ENCODE measurements around the gene ABCB8.

ABCB8 gene

DNA sequence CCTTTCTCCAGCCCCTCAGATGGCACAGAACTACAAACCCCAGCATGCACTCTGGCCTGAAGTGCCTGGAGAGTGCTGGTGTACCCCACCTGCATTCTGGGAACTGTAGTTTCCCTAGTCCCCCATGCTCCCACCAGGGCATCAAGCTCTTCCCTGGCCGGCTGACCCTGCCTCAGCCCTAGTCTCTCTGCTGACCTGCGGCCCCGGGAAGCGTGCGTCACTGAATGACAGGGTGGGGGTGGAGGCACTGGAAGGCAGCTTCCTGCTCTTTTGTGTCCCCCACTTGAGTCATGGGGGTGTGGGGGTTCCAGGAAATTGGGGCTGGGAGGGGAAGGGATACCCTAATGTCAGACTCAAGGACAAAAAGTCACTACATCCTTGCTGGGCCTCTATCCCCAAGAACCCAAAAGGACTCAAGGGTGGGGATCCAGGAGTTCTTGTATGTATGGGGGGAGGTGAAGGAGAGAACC lies 35.4 kb upstream of the ABCB8 start:
- Histone ChIP-seq H3K9me3 (no peaks in the 10 kb centered on the region), H3K4me3 (no peak overlapping the region), H3K27me3 (ENCODE audit: low read depth) (peaks cover 2% of the 10 kb centered on the region; the same call in 1 of the 2 replicates), H3K4me1 (no peaks in the 10 kb centered on the region), H3K36me3 (replicated peaks) (no peaks in the 10 kb centered on the region)
- peak in 1 of 2 experiments; percentile 59 for DNase-seq (ENCODE audit: low spot score in 2 of 2)
- in situ Hi-C loops (cut with MboI; ENCODE audit: low sequenced_read_pairs) = no loop called here

DNA sequence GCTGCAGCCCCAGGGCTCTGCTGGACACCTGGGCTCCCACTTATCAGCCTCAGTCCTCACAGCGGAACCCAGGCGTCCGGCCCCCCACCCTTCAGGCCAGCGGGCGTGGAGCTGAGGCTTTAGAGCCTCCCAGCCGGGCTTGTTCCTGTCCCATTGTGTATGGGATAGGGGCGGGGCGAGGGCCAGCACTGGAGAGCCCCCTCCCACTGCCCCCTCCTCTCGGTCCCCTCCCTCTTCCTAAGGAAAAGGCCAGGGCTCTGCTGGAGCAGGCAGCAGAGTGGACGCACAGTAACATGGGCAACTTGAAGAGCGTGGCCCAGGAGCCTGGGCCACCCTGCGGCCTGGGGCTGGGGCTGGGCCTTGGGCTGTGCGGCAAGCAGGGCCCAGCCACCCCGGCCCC lies 34.7 kb upstream of the ABCB8 start:
- no peaks in the 10 kb centered on the region for H3K27me3 ChIP-seq (ENCODE audit: low read depth)
- H3K4me1 ChIP-seq = no peaks in the 10 kb centered on the region
- DNase-seq (ENCODE audit: low spot score in 2 of 2) = no peak
- H3K36me3 ChIP-seq (replicated peaks) = no peaks in the 10 kb centered on the region
- H3K9me3 ChIP-seq = no peaks in the 10 kb centered on the region
- no peak overlapping the region for H3K4me3 ChIP-seq
- in situ Hi-C loops (cut with MboI; ENCODE audit: low sequenced_read_pairs) = no loop called here

DNA sequence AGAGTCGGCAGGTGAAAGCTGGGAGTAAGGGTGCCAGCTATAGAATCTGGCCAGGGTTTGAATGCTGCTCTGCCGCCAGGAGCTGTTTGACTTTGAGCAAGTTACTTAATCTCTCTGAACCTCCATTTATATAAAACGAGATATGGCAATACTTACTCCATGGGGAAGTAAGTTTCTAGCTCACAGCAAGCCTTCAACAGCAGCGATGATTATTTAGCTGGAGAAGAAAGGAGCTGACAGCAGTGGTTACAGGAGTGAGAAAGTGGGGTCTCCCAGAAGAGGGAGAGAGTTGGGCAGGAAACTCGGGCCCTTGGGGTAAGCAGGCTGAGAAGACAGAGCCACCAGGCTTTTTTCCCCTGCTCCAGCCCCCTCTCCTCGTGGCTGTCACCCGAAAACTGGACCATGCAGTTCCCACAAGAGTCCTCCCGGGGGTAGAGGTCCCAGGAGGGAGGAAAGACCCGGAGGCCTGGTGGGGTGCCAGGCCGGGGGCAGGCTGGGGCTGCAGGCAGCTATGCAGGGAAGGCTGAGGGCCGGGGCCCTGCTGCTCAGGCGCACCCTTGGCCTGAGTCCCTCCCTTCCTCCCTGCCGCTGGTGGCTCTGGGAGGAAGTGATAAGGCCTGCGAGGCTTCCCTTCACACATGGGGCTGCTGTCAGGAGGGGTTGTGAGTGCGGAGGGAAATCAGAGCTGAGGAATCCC lies 34.0 kb upstream of the ABCB8 start:
- no peaks in the 10 kb centered on the region for H3K4me1 ChIP-seq
- in situ Hi-C loops (cut with MboI; ENCODE audit: low sequenced_read_pairs) = no loop called here
- DNase-seq (ENCODE audit: low spot score in 2 of 2) = no peak

DNA sequence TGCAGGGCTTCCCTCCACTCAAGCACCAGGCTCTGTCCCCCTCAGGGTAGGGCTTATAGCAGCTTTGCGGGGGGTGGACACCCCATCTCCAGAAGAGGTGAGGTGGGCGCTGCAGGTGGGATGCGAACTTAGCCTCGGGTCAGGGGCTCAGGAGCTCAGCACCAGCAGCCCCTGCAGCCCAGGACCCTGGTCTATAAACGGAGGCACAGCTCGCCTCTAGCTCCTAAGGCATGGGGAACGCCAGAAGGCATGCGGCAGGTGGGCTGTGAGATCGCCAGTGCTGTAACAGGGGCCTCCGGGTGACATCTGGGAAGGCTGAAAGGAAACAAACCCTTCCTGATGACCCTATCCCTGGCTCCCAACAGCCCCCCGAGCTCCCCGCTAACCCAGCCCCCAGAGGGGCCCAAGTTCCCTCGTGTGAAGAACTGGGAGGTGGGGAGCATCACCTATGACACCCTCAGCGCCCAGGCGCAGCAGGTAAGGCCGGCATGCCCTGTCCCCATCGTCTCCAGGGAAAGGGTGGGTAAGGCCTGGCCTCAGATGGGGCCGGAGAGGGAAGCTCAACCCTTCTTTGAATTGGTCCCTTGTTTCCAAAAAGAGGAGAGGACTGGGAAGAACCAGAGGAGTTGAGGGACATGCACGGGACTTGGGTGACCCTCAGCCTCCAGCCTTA lies 33.3 kb upstream of the ABCB8 start:
- Histone ChIP-seq H3K27me3 (ENCODE audit: low read depth) (no peaks in the 10 kb centered on the region), H3K4me3 (no peak overlapping the region), H3K36me3 (replicated peaks) (no peaks in the 10 kb centered on the region), H3K4me1 (no peaks in the 10 kb centered on the region), H3K9me3 (no peaks in the 10 kb centered on the region)
- in situ Hi-C loops (cut with MboI; ENCODE audit: low sequenced_read_pairs) = no loop called here
- DNase-seq (ENCODE audit: low spot score in 2 of 2) = no peak

More for the DNA sequence above, 34.0 kb upstream of the ABCB8 start:
- no peaks in the 10 kb centered on the region for H3K36me3 ChIP-seq (replicated peaks)
- no peaks in the 10 kb centered on the region for H3K9me3 ChIP-seq
- H3K4me3 ChIP-seq = no peak overlapping the region
- no peaks in the 10 kb centered on the region for H3K27me3 ChIP-seq (ENCODE audit: low read depth)

DNA sequence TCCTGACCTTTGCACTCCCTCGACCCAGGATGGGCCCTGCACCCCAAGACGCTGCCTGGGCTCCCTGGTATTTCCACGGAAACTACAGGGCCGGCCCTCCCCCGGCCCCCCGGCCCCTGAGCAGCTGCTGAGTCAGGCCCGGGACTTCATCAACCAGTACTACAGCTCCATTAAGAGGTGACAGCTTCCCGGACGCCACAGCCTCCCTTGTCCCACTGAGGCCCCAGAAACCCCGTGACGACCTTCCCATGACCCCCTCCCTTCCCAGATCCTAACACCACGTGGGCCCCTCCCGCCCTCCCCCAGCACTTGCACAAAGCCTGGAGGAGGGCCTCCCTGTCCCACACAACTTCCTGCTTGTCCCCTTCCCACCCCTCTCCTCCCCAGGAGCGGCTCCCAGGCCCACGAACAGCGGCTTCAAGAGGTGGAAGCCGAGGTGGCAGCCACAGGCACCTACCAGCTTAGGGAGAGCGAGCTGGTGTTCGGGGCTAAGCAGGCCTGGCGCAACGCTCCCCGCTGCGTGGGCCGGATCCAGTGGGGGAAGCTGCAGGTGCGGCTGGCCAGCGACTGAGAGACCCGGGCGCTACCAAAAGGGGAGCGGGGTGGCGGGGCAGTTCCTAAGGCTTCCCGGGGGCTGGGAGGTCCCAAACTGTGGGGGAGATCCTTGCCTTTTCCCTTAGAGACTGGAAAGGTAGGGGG lies 31.7 kb upstream of the ABCB8 start:
- H3K9me3 ChIP-seq = no peaks in the 10 kb centered on the region
- no peak for DNase-seq (ENCODE audit: low spot score in 2 of 2)
- no peaks in the 10 kb centered on the region for H3K4me1 ChIP-seq
- no peaks in the 10 kb centered on the region for H3K36me3 ChIP-seq (replicated peaks)
- no peak overlapping the region for H3K4me3 ChIP-seq
- H3K27me3 ChIP-seq (ENCODE audit: low read depth) = no peaks in the 10 kb centered on the region
- in situ Hi-C loops (cut with MboI; ENCODE audit: low sequenced_read_pairs) = no loop called here

DNA sequence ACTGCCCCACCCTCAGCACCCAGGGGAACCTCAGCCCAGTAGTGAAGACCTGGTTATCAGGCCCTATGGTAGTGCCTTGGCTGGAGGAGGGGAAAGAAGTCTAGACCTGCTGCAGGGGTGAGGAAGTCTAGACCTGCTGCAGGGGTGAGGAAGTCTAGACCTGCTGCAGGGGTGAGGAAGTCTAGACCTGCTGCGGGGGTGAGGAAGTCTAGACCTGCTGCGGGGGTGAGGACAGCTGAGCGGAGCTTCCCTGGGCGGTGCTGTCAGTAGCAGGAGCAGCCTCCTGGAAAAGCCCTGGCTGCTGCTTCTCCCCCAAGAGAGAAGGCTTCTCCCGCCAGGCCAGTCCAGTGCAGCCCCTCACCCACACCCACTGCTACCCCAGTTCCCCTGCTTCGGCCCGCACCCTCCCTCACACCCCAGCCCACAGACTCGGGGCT lies 31.2 kb upstream of the ABCB8 start:
- H3K9me3 ChIP-seq = no peaks in the 10 kb centered on the region
- H3K4me1 ChIP-seq = no peaks in the 10 kb centered on the region
- no peaks in the 10 kb centered on the region for H3K36me3 ChIP-seq (replicated peaks)
- no peak overlapping the region for H3K4me3 ChIP-seq
- in situ Hi-C loops (cut with MboI; ENCODE audit: low sequenced_read_pairs) = no loop called here
- H3K27me3 ChIP-seq (ENCODE audit: low read depth) = no peaks in the 10 kb centered on the region
- DNase-seq (ENCODE audit: low spot score in 2 of 2) = no peak

DNA sequence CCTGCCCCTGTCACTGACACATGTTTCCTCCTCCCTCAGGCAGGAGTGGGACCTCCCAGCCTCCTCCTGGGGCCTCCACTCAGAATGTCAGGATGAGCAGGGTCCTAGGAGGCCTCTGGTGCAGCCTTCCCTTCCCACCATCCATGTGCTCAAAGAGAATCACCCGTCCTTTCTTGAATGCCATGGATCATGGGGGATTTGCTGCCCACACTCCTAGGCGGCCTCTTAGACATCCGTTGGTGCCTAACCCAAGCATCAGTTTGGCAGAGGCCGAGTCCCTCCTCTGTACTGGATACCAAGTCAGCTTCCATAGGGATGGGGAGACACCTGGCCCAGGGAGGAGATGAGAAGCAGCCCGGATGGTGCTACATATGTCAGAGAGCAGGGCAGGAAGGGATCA lies 30.4 kb upstream of the ABCB8 start:
- H3K4me3 ChIP-seq = no peak overlapping the region
- no peaks in the 10 kb centered on the region for H3K36me3 ChIP-seq (replicated peaks)
- in situ Hi-C loops (cut with MboI; ENCODE audit: low sequenced_read_pairs) = no loop called here
- no peaks in the 10 kb centered on the region for H3K9me3 ChIP-seq
- H3K27me3 ChIP-seq (ENCODE audit: low read depth) = no peaks in the 10 kb centered on the region
- no peak for DNase-seq (ENCODE audit: low spot score in 2 of 2)
- no peaks in the 10 kb centered on the region for H3K4me1 ChIP-seq

DNA sequence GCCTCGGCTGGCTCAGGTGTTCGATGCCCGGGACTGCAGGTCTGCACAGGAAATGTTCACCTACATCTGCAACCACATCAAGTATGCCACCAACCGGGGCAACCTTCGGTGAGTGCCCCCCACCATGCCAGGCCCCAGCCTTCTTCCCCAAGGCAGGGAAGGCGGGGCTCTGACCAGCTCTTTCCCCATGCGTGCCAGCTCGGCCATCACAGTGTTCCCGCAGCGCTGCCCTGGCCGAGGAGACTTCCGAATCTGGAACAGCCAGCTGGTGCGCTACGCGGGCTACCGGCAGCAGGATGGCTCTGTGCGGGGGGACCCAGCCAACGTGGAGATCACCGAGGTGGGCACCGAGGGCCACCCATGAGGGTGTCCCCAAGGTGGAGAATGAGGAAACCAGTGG lies 29.9 kb upstream of the ABCB8 start:
- Histone ChIP-seq H3K36me3 (replicated peaks) (no peaks in the 10 kb centered on the region), H3K9me3 (no peaks in the 10 kb centered on the region), H3K4me3 (no peak overlapping the region), H3K4me1 (no peaks in the 10 kb centered on the region; the same call in 1 of the 2 replicates), H3K27me3 (ENCODE audit: low read depth) (no peaks in the 10 kb centered on the region)
- DNase-seq (ENCODE audit: low spot score in 2 of 2) = no peak
- in situ Hi-C loops (cut with MboI; ENCODE audit: low sequenced_read_pairs) = no loop called here

DNA sequence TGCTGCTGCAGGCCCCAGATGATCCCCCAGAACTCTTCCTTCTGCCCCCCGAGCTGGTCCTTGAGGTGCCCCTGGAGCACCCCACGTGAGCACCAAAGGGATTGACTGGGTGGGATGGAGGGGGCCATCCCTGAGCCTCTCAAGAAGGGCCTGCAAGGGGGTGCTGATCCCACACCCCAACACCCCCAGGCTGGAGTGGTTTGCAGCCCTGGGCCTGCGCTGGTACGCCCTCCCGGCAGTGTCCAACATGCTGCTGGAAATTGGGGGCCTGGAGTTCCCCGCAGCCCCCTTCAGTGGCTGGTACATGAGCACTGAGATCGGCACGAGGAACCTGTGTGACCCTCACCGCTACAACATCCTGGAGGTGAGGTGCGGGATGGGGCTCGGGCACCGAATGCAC lies 29.2 kb upstream of the ABCB8 start:
- in situ Hi-C loops (cut with MboI; ENCODE audit: low sequenced_read_pairs) = no loop called here
- no peaks in the 10 kb centered on the region for H3K27me3 ChIP-seq (ENCODE audit: low read depth)
- no peak for DNase-seq (ENCODE audit: low spot score in 2 of 2)

DNA sequence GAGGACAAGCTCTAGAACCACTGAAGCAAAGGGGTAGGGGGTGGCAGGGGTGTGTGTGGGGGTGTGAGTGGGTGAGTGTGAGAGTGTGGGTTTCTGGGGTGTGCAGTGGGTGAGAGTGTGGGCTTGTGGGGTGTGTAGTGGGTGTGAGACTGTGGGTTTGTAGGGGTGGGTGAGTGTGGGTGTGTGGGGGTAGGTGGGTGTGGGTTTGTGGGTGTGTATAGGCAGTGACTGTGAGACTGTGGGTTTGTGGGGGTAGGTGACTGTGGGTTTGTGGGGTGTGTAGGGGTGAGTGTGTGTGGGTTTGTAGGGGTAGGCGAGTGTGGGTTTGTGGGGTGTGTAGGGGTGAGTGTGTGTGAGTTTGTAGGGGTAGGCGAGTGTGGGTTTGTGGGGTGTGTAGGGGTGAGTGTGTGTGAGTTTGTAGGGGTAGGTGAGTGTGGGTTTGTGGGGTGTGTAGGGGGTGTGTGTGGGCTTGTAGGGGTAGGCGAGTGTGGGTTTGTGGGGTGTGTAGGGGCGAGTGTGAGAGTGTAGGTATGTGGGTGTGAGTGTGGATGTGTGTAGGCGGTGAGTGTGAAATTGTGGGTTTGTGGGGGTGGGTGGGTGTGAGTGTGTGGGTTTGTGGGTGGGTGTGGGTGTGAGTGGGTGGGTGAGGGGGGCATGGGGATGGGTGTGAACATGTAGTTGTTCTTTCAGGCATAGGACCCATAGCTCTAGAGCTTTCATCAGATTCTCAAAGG lies 28.6 kb upstream of the ABCB8 start:
- Histone ChIP-seq H3K9me3 (no peaks in the 10 kb centered on the region), H3K27me3 (ENCODE audit: low read depth) (no peaks in the 10 kb centered on the region), H3K4me1 (no peaks in the 10 kb centered on the region; the same call in 1 of the 2 replicates), H3K4me3 (no peak overlapping the region), H3K36me3 (replicated peaks) (no peaks in the 10 kb centered on the region)
- no peak for DNase-seq (ENCODE audit: low spot score in 2 of 2)
- in situ Hi-C loops (cut with MboI; ENCODE audit: low sequenced_read_pairs) = no loop called here

More for the DNA sequence above, 29.2 kb upstream of the ABCB8 start:
- Histone ChIP-seq H3K9me3 (no peaks in the 10 kb centered on the region), H3K4me1 (no peaks in the 10 kb centered on the region; the same call in 1 of the 2 replicates), H3K4me3 (no peak overlapping the region), H3K36me3 (replicated peaks) (no peaks in the 10 kb centered on the region)

DNA sequence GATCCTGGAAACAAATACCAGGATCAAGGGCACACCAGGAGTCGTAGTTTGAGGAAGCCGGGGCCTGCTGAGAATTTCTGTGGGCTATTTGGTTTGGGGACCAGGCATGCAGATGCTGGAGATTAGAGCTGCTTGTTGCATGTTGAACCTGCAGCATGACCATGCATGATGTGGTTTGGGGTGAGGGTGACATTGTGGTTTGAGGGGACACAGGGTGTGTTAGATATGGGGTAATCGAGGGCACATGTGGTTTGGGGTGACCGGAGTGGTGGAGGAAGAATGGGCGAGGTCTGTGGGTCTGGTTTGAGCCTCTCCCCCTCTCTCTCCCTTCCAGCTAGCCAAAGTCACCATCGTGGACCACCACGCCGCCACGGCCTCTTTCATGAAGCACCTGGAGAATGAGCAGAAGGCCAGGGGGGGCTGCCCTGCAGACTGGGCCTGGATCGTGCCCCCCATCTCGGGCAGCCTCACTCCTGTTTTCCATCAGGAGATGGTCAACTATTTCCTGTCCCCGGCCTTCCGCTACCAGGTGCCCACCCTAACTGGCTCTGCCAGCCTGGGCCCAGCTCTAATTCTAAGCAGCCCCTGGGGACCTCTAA lies 27.3 kb upstream of the ABCB8 start:
- H3K4me3 ChIP-seq = no peak overlapping the region
- no peaks in the 10 kb centered on the region for H3K9me3 ChIP-seq
- H3K36me3 ChIP-seq (replicated peaks) = no peaks in the 10 kb centered on the region
- no peaks in the 10 kb centered on the region; the same call in 1 of the 2 replicates for H3K4me1 ChIP-seq
- no peak for DNase-seq (ENCODE audit: low spot score in 2 of 2)
- in situ Hi-C loops (cut with MboI; ENCODE audit: low sequenced_read_pairs) = no loop called here
- no peaks in the 10 kb centered on the region for H3K27me3 ChIP-seq (ENCODE audit: low read depth)

DNA sequence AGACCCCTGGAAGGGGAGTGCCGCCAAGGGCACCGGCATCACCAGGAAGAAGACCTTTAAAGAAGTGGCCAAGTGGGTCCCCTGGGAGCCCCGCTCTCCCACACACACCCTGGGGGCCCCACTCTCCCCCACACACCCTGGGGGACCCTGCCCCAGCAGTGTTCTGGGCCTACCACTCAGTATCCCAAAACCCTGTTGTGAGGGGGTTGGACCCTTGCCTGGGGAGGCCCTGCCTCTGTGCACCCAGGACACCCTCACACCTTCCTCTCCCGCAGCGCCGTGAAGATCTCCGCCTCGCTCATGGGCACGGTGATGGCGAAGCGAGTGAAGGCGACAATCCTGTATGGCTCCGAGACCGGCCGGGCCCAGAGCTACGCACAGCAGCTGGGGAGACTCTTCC lies 26.7 kb upstream of the ABCB8 start:
- no peaks in the 10 kb centered on the region for H3K36me3 ChIP-seq (replicated peaks)
- no peak overlapping the region for H3K4me3 ChIP-seq
- no peaks in the 10 kb centered on the region for H3K27me3 ChIP-seq (ENCODE audit: low read depth)
- no peaks in the 10 kb centered on the region for H3K9me3 ChIP-seq
- H3K4me1 ChIP-seq = no peaks in the 10 kb centered on the region; the same call in 1 of the 2 replicates
- in situ Hi-C loops (cut with MboI; ENCODE audit: low sequenced_read_pairs) = no loop called here
- no peak for DNase-seq (ENCODE audit: low spot score in 2 of 2)

DNA sequence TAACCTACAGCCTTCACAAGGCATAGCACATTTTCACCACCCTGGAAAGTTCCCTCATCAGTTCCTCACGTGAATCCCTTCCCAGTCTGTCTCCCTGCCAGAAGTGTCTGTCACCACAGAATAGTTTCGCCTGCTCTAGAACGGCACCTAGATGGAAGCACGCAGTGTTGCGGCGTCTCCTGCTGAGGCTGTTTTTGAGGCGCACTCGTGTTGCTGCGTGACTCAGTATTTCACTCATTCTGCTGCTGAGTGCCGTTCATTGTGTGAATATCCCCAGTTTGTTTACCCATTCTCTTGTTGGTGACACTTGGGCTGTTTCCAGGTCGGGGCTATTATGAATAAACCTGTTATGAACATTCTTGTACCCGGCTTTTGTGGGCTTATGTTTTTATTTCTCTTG lies 24.7 kb upstream of the ABCB8 start:
- Histone ChIP-seq H3K4me1 (no peaks in the 10 kb centered on the region; the same call in 1 of the 2 replicates), H3K36me3 (replicated peaks) (no peaks in the 10 kb centered on the region), H3K9me3 (no peaks in the 10 kb centered on the region), H3K27me3 (ENCODE audit: low read depth) (no peaks in the 10 kb centered on the region), H3K4me3 (no peak overlapping the region)
- no peak for DNase-seq (ENCODE audit: low spot score in 2 of 2)
- in situ Hi-C loops (cut with MboI; ENCODE audit: low sequenced_read_pairs) = no loop called here
